HG02588 (cell line): ENCODE measurements around the gene HTT.

ENCODE experiments used
- ATAC-seq: cut with Tn5 transposase; IDR thresholded peaks from one replicate; pipeline ENCODE4 v1.9.1; 2021; ENCODE audit warnings: mild to moderate bottlenecking, moderate library complexity; ENCODE audit not compliant: unreplicated experiment

The HTT gene

GRCh38 chr4:3247399-3248177, 173.1 kb downstream of the HTT start:
- no peak for ATAC-seq

GRCh38 chr4:3248178-3248480, 173.6 kb downstream of the HTT start:
- ATAC-seq = no peak

DNA sequence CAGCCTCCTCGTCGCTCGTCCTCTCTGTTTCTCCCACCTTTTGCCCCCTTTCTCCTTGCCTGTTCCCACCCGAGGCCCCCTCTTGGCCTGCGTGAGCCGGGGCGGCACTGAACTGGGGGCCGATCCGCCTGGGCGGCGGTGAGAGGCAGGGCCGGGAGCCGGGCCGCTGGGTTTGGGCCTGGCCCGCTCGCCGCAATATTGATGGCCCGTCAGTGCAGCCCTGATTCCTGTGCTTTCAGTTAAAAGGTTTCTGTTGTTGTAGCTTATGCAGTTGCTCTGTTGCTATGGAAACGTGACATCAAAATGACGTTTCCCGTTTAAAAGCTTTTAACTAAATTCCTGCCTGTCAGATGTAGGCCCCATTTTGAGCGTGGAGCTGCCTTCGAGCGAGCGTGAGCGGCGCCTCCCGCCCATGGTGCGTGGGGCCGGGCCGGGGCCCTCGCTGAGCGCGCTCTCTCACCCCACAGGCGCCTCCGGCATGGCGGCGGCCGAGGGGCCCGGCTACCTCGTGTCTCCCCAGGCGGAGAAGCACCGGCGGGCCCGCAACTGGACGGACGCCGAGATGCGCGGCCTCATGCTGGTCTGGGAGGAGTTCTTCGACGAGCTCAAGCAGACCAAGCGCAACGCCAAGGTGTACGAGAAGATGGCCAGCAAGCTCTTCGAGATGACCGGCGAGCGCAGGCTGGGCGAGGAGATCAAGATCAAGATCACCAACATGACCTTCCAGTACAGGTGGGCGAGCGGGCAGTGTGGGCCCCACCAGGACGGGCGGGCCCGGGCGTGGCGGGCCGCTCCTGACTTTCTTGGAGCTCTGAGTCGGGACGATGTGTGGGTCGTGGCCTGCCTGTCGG, 174.6 kb downstream of the HTT start, which contains the start of gene MSANTD1:
TSS of gene MSANTD1 (plus strand) at position 349 of the 851 bp plus-strand sequence. CDS start at position 413, 64 bp downstream.
- no peak for ATAC-seq

DNA sequence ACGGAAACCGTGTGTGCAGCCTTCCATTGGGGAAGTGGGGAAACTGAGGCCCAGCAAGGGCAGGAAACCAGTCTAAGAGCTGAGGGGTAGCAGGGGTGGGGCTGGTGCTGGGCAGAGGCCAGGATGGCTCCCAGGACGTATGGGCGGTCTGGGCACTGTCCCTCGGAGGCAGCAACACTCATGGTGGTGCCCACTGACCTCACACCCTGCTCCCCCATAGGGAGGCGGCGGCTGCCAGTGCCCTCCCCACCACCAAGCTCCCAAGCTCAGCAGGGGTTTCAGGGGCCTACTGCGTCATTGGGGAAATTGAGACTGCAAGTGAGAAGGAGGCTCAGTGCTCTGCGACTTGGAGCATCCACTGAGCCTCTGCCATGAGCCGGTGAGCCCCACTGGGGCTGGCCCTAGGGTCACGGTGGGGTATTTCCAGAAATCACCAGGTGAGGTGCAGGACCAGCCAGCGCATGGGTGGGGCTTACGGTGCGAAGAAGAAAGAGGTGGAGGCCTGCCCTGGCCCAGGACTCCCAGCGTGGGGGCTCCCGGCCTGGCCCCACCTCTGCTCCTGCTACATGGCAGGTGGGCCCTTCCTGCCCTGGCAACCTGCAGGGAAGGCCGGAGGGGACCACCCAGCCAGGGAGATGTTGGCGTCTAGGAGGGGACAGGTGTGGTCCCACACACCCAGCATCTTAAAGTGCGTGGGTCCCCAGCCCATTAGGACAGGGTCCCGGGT, 175.4 kb downstream of the HTT start:
- ATAC-seq = no peak

DNA sequence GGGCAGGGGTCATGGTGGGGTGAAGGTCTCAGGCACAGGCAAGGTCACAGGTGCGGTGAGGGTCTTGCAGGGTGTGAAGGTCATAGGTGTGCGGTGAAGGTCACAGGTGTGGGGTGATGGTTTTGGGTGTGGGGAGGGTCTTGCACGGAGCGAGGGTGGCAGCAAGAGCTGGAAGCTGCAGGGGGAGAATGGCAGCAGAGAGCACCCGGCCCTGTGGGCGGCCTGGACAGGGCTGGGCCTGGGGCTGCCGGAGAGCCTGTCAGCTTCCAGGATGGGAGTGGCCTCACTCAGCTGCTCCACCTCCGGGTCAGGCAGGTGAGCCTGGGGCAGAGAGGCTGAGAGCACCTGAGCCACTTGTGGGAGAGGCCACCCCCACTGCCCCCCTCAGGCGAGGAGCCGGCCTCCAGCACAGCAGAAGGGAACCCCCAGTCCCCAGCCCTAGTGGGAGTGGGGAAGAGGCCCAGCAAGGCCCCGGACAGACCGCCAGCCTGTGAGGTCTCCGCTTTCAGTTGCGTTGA, 176.0 kb downstream of the HTT start:
- no peak for ATAC-seq

GRCh38 chr4:3250956-3251690, 176.6 kb downstream of the HTT start:
- no peak for ATAC-seq

- ATAC-seq = no peak
These were observed 177.4 kb downstream of the HTT start for GRCh38 chr4:3251691-3252479.

- no peak for ATAC-seq
These were observed 178.0 kb downstream of the HTT start for GRCh38 chr4:3252480-3252828.

DNA sequence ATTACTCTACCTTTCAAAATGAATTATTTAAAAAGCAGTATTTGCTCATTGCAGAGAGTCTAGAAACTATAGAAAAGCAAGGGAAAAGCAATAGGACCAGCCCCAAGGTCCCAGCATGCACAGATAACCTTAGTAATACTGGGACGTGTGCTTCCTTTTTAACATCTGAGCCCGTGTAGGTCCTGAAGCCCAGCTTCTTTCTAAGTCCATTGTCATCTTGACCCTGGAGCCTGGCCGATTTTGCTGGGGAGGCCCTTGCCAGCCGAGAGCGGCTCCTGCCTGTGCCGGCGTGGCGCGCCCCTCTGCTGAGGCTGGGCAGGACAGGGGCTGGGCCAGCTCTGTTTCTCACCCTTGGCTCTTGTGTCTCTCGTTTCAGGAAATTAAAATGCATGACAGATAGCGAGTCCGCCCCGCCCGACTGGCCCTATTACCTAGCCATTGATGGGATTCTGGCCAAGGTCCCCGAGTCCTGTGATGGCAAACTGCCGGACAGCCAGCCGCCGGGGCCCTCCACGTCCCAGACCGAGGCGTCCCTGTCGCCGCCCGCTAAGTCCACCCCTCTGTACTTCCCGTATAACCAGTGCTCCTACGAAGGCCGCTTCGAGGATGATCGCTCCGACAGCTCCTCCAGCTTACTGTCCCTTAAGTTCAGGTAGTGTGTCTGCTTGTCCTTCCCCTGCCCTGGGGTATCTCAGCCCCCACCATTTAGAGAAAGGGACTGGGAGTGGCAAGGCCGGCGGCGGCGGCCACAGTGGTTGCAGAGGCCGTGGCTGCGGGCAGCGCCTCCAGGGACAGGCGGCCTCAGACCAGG, 178.6 kb downstream of the HTT start:
- no peak for ATAC-seq

- no peak for ATAC-seq
These were observed 179.3 kb downstream of the HTT start for GRCh38 chr4:3253808-3254207.

DNA sequence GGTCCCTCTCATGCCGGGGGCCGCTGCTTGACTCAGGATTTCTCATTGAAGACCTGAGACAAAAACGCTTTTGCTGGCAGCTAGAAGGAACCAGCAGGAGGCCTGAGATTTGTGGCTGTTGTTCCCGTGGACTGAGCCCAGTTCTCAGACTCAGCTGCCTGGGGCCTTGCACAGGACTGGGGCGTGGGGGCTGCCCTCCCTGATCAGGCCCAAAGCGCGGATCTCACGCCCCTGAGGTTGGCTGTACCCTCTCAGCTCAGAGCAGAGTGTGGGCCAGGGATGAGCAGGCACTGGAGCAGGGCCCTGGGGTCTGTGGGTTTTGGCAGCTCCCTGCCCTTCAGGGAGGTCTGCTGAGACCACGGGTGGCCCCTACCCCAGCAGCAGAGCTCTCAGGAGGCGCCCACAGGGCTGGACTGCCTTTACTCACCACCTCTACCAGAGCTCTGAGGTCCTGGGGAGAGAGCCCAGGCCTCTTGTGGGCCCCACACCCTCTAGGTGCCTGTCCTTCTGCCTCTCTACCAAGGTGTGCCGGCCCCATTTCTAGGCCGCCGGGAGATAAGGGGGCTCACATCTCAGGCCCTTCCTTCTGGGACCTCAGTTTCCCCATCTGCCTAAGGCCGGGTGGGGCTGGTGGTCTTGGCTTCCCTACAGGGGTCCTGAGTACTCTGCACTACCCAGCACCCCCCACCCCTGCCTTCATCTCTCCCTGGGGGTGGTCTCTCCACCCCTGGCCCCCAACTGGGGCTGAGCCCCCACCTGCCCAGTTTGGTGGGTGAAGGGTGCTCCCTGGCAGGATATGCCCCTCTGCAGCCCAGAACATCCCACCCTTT, 180.0 kb downstream of the HTT start:
- no peak for ATAC-seq

DNA sequence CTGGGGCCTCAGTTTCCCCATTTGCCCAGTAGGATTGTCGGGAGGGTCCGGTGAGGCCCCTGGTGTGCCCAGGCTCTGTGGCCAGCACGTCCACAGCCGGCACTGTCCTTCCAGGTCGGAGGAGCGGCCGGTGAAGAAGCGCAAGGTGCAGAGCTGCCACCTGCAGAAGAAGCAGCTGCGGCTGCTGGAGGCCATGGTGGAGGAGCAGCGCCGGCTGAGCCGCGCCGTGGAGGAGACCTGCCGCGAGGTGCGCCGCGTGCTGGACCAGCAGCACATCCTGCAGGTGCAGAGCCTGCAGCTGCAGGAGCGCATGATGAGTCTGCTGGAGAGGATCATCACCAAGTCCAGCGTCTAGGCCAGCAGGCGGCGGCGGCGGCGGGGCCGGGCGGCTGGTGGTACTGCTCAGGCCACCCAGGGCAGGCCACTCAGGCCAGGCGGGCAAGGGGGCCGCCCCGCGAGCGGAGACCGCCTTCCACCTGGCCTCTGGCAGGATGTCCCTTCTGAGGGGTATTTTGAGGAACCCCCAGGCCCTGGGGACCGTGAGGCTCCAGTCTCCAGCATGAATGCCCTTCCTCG, 181.2 kb downstream of the HTT start:
- no peak for ATAC-seq

- ATAC-seq = no peak
These were observed 182.0 kb downstream of the HTT start for GRCh38 chr4:3256230-3257102.

- no peak for ATAC-seq
These were observed 182.6 kb downstream of the HTT start for GRCh38 chr4:3257103-3257555.

DNA sequence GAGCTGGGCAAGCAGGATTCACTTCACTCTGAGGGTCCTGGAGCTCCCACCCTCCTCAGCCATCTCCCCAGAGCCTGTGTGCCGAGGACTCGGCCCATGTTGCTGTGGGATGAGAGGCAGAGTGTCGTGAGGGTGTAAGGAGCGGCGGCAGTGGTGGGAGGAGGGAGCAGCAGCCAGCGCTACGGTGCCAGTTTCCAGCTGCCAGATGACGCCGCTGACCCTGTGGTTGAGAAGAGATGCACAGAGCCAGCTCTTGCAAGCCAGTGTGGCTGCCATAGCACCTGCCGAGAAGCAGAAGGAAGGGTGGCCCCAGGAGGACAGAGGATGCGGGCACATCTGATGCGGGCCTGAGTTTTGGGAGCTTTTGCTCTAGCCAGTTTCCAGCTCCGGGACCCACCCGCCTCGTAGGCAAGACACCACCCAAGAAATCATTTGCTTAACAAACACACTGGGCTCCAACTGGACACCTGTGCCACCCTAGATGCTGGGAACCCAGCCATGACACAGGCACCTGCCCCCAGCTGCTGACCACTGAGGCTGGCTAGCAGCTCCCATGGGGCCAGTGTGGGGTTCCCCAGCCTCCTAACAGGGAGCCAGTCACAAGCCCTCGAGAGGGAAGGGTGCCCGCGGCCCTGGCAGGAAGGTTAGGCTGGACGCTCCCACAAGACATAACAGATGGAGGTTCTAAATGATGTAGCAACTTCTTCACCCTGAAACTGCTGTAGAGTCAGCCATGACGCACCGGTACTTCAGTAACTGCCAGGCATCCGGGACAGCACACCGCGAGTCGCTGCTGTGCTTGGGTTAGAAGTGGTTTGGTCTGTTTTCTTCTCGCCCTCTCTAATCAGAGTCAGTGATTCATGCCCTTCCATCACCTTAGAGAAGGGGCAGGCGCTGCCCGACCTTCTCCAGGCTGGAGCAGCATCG, 183.3 kb downstream of the HTT start:
- peak; percentile 61 for ATAC-seq
